ENCODE results near the gene LMNTD1.

DNA sequence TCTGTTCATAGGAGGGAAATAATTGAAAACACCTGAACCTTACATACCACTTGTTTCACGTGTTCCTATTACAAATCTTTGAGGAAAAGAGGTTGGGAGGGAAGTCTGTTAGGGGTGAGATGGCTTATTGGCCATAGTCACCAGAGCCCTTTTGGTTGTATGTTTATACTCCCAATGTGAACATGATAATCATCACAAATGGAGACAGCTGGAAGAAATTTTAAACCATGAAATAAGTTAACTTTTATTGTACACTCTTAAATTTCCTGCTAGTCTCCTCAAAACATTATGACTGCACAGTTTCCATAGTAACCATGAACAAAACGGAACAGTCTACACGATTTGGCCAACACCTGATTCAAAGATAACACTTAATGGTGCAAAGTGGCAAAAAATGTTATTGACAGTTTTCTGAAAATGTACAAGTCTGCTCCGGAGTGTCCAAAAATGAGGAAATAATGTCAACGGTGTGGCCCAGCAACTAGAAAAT is 56.9 kb downstream of the LMNTD1 start:
- TF ChIP-seq, protein P1, sequence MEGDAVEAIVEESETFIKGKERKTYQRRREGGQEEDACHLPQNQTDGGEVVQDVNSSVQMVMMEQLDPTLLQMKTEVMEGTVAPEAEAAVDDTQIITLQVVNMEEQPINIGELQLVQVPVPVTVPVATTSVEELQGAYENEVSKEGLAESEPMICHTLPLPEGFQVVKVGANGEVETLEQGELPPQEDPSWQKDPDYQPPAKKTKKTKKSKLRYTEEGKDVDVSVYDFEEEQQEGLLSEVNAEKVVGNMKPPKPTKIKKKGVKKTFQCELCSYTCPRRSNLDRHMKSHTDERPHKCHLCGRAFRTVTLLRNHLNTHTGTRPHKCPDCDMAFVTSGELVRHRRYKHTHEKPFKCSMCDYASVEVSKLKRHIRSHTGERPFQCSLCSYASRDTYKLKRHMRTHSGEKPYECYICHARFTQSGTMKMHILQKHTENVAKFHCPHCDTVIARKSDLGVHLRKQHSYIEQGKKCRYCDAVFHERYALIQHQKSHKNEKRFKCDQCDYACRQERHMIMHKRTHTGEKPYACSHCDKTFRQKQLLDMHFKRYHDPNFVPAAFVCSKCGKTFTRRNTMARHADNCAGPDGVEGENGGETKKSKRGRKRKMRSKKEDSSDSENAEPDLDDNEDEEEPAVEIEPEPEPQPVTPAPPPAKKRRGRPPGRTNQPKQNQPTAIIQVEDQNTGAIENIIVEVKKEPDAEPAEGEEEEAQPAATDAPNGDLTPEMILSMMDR (IDR thresholded peaks at IDR 0.05; ENCODE audit: poor library complexity), result no peak
- TF ChIP-seq EZH2phosphoT487 (IDR thresholded peaks at IDR 0.05; ENCODE audit: low read depth, severe bottlenecking, unreplicated experiment), result no peak
- no peak for TF ChIP-seq EZH2 (IDR thresholded peaks at IDR 0.05; ENCODE audit: borderline replicate concordance)

Data from hepatocyte (in vitro differentiated cells).